ENCODE results near the gene DOP1A. TPM values are rescaled to one million over a fixed set of nuclear protein-coding genes. Genes with fewer than 3 reads are reported as not detected.

The DOP1A gene
- total RNA-seq, 2 donors from 2014 or later = 26.1 to 27.4 TPM

- H3K27me3 ChIP-seq = no peaks in the 10 kb centered on the region
- peaks cover 11% of the 10 kb centered on the region for H3K36me3 ChIP-seq
- H3K4me1 ChIP-seq = peaks cover 0 to 8% of the 10 kb centered on the region in 2 donors
- TF ChIP-seq CTCF (IDR thresholded peaks at IDR 0.05) = no peak
- no peak overlapping the region for H3K4me3 ChIP-seq
- H3K9me3 ChIP-seq = no peaks in the 10 kb centered on the region
- no peak for DNase-seq (ENCODE audit: low spot score)
- H3K27ac ChIP-seq = no peak overlapping the region
Measured at GRCh38 chr6:83098589-83098988, 31.1 kb downstream of the DOP1A start.

GRCh38 chr6:83108378-83108777 is 40.9 kb downstream of the DOP1A start:
- Histone ChIP-seq H3K27ac (no peak overlapping the region), H3K9me3 (peaks cover 0 to 10% of the 10 kb centered on the region in 2 donors), H3K36me3 (peaks cover 25% of the 10 kb centered on the region), H3K4me3 (no peak overlapping the region), H3K4me1 (no peaks in the 10 kb centered on the region), H3K27me3 (no peaks in the 10 kb centered on the region)
- TF ChIP-seq CTCF (IDR thresholded peaks at IDR 0.05) = no peak
- DNase-seq (ENCODE audit: low spot score) = no peak

DNA sequence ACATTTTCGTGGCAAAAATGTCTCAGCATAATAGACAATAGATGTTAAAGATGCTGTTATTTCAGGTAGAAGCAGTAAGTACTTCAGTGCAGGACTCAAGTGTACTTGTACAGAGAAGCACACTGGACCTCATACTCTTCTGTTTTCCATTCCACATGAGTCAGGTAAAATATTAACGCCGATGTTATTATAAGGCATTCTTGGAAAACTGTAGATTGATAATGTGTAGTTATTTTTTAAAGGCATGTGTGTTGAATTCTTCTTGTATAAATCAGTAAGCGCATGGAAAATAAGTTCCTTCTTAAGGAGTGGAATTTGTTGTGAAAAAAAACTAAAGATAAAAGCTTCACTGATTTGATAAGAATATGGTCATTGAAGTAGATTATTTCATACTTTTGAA is 45.8 kb downstream of the DOP1A start:
- H3K27me3 ChIP-seq = no peaks in the 10 kb centered on the region
- no peak overlapping the region for H3K4me3 ChIP-seq
- H3K4me1 ChIP-seq = no peaks in the 10 kb centered on the region
- H3K27ac ChIP-seq = no peak overlapping the region
- peaks cover 25% of the 10 kb centered on the region for H3K36me3 ChIP-seq
- no peaks in the 10 kb centered on the region for H3K9me3 ChIP-seq
- TF ChIP-seq CTCF (IDR thresholded peaks at IDR 0.05) = no peak
- DNase-seq (ENCODE audit: low spot score) = no peak

DNA sequence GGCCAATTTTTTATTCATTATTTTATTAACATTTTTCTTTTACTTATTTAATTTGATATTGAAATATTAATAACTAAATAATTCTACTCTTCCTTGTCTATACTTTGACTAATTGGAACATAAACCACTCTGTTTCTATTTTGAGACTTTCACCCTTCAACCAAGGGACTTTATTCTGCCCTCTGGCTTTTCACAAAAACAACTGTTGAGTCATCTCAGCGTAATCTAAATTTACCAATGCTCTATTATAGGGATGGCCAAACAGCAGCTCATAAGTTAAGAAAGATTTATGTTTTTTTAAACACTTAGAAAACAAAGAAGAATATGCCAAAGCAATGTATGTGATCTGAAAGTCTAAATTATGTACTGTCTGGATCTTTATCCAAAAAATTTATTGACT is 46.7 kb downstream of the DOP1A start:
- no peaks in the 10 kb centered on the region for H3K27me3 ChIP-seq
- H3K4me3 ChIP-seq = no peak overlapping the region
- H3K36me3 ChIP-seq = peaks cover 23% of the 10 kb centered on the region
- H3K27ac ChIP-seq = peak overlapping the region in 1 of 2 donors; percentile 2
- H3K9me3 ChIP-seq = no peaks in the 10 kb centered on the region
- H3K4me1 ChIP-seq = no peaks in the 10 kb centered on the region
- DNase-seq (ENCODE audit: low spot score) = no peak
- TF ChIP-seq CTCF (IDR thresholded peaks at IDR 0.05) = no peak

DNA sequence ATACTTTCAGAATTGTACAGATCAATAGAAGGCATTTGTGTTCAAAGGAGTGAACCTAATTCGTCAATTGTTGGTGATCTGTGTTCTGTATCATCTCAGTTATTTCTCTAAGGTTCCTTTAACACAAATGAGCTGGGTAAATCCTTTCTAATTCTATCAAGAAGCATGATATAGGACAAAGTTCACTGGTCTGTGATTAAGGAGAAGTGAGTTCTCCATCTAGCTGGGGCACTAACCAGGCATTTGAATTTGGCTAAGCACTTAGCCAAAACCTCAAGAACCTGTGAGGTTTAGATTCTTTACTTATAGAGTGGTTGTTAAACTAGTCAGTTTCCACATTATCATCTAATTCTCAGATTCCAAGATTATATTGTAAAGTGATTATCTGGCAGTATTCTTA is 50.3 kb downstream of the DOP1A start:
- TF ChIP-seq CTCF (IDR thresholded peaks at IDR 0.05) = no peak
- Histone ChIP-seq H3K27me3 (no peaks in the 10 kb centered on the region), H3K9me3 (no peaks in the 10 kb centered on the region), H3K36me3 (peaks cover 6% of the 10 kb centered on the region), H3K4me1 (no peaks in the 10 kb centered on the region), H3K4me3 (no peak overlapping the region), H3K27ac (no peak overlapping the region)
- DNase-seq (ENCODE audit: low spot score) = no peak

DNA sequence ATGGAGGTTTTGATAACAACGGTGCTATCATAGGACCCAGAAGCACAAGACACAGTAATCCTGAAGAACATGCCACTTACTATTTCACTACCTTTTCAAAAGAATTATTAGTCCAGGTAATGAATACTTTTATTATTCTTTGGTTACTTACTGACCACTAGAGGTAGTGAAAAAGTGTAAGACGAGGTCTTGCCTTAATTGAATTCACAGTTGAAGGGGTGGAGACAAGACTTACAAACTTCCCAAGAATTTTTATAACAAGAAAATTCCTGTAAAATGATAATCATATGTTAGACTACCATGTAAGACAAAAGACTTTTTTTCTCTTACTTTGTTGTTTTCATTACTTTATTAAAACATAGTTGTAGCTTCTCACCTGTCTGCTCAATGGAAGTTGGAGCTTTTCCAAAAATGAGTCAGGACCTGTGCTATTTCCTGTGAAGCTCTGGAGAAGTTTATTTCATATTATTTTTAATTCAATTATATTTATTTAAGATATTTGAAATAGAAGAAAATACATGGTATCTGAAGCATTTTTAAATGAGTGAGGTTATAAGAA is 52.4 kb downstream of the DOP1A start:
- no peak for TF ChIP-seq CTCF (IDR thresholded peaks at IDR 0.05)
- H3K9me3 ChIP-seq = no peaks in the 10 kb centered on the region
- no peak overlapping the region for H3K27ac ChIP-seq
- H3K4me3 ChIP-seq = no peak overlapping the region
- peaks cover 16% of the 10 kb centered on the region for H3K36me3 ChIP-seq
- no peaks in the 10 kb centered on the region for H3K27me3 ChIP-seq
- no peaks in the 10 kb centered on the region for H3K4me1 ChIP-seq
- no peak for DNase-seq (ENCODE audit: low spot score)
